Measurements from ENCODE around the gene BOLA3.
"Not testable (repeated sequence)": the region's sequence is repeated elsewhere in the genome, so short reads cannot be mapped to it uniquely, and the experiment has no call there.

Gene BOLA3

GRCh38 chr2:74101574-74102300, 46.0 kb downstream of the BOLA3 start:
- DNase-seq: no peak

DNA sequence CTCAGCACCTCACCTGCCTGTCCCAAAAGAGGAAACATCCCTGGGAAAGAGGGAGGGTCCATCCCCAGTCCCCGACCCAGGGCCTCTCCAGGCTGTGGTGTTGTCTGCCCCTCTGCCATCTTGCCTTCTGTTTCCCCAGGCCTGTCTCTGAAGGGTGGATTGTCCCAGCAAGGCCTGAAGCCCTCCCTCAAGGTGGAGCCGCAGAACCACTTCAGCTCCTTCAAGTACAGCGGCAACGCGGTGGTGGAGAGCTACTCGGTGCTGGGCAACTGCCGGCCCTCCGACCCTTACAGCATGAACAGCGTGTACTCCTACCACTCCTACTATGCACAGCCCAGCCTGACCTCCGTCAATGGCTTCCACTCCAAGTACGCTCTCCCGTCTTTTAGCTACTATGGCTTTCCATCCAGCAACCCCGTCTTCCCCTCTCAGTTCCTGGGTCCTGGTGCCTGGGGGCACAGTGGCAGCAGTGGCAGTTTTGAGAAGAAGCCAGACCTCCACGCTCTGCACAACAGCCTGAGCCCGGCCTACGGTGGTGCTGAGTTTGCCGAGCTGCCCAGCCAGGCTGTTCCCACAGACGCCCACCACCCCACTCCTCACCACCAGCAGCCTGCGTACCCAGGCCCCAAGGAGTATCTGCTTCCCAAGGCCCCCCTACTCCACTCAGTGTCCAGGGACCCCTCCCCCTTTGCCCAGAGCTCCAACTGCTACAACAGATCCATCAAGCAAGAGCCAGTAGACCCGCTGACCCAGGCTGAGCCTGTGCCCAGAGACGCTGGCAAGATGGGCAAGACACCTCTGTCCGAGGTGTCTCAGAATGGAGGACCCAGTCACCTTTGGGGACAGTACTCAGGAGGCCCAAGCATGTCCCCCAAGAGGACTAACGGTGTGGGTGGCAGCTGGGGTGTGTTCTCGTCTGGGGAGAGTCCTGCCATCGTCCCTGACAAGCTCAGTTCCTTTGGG, 47.2 kb downstream of the BOLA3 start:
- no peak for DNase-seq

- DNase-seq: no peak
These were observed 47.9 kb downstream of the BOLA3 start for GRCh38 chr2:74099835-74100234.

- DNase-seq: no peak
These were observed 48.4 kb downstream of the BOLA3 start for GRCh38 chr2:74099271-74099670.

GRCh38 chr2:74097574-74097973, 50.1 kb downstream of the BOLA3 start:
- no peak for DNase-seq

GRCh38 chr2:74096052-74096451, 51.7 kb downstream of the BOLA3 start:
- no peak for DNase-seq

DNA sequence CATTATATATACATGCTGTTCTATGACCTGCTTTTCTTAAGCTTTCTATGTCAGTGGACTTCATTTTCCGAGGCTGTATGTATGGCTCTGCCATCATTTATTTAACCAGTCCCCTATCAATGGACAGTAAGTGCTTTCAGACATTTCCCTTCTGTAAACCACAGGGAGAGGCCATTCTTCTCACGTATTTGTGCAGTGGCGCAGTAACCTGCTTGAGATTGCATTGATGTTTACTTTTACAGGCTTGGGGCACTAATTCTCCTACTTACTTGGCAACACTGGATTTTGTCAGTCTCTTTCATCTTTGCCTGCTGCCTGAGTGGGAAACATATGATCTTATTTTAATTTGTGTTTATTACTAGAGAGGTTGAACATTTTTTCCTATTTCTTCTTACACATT, 52.1 kb downstream of the BOLA3 start:
- DNase-seq: no peak

DNA sequence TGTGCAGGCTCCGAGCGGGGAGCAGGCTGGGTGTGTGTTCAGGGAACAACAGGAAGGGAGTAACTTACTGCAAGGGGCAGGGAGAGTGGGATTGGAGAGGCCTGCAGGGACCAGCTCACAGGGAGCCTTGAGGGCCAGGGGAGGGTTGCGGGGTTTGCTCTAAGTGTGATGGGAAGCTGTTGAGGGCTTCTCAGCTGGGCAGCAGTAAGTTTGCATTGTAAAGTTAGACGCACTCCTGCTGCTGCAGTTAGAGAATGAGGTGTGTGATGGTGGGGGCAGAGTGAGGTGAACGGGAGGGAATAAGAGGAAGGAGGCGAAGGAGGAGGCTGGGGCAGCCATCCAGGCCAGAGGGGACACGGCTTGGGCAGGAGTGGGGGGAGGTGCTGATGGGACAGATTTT, 53.4 kb downstream of the BOLA3 start:
- no peak for DNase-seq

GRCh38 chr2:74093840-74094239, 53.9 kb downstream of the BOLA3 start:
- DNase-seq: no peak

GRCh38 chr2:74093426-74093825, 54.3 kb downstream of the BOLA3 start:
- no peak for DNase-seq

DNA sequence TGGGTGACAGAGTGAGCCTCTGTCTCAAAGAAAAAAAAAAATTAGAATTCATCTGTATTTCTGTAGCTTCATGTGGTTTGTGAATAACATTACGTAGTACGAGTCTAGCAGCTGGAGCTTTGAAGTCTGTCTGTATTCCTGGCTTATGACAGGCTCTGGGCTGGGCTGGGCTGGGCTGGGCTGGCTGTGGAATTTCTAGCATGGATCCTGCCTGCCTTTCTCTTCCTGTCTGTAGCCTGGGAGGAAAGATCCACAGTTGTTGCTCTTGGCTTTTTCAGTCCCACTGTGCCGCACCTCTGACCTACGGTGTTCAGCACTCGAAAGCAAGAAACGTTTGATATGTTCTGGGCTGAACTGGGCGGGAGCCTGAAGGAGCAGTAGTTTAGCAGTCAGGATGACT, 55.4 kb downstream of the BOLA3 start:
- DNase-seq: no peak

DNA sequence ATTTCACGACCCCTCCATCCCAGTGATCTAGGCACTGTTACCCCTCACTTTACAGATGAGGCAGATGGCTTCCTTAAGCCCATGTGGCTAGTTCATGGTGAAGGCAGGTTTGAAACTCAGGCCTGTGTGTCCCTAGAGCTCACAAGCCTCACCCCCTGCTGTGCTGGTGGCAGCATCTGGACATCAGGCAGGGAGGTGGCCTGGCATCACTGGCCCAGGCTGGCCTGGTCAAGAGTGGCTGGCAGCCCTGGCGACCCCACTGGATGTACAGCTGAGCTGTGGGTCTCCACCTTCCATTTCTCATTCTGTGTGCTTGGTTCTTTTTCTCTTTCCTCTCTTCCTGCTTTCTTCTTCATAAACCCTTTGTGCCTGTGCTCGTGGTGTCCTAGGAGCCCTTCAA, 56.3 kb downstream of the BOLA3 start:
- DNase-seq: no peak

DNA sequence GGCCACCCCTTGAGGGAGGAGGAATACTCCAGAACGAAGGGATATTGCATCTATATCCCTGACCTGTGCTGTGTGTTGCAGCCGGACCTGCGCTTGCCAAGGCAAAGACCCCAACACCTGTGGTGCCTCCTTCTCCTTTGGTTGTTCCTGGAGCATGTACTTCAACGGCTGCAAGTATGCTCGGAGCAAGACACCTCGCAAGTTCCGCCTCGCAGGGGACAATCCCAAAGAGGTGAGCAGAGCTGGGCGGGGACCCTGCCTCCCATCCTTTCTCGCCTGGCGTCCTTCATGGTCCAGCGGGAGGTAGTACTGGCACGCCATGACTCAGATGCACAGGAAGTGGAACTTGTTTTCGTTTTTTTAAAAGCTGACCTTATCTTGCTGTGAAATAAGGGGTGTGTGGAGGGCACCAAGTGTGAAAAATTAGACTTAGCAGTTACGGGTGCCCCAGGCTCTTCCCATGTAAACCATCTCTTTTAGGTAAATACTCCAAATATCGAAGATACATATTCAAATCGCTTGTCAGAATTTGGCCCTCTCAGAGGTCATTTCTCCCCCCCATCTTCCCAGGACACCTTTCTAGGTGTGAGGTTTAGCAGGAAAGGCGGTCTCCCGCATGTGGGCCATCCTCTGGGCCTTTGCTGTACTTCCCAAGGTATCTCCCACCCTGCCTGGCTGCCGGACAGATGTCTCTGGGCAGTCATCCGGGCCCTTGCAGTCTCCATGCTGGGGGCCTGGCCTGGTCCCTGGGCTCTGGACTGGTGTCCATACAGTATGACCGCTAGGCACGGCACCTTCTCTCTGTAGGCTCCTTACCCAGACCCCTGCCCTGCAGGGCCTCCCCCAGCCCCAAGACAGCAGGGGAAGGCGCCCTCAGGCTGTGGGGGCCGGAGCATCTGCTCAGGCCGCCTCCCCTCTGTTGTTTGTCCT, 57.6 kb downstream of the BOLA3 start:
- DNase-seq: no peak

DNA sequence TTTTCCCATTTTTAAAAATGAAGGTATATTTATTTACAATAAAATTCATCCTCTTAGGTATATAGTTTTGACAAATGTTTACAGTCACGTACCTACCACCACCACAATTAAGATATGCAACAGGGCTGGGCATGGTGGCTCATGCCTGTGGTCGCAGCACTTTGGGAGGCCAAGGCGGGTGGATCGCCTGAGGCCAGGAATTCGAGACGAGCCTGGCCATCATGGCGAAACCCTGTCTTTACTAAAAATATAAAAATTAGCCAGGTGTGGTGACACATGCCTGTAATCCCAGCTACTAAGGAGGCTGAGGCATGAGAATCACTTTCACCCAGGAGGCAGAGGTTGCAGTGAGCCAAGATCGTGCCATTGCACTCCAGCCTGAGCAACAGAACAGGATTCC, 59.0 kb downstream of the BOLA3 start:
- DNase-seq: not testable (repeated sequence)

DNA sequence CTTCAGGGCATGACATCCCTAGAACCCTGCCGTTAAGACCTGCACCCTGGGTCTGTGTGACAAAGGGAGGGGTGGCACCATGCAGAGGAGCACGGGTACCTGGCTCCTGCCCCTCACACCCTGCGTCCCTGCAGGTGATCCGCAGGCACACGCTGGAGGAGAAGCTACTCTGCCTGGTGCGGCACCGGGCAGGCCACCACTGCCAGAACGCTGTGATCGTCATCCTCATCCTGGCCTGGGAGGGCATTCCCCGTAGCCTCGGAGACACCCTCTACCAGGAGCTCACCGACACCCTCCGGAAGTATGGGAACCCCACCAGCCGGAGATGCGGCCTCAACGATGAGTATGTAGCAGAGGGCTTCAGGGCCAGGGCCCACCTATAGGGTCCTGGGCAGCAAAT, 60.0 kb downstream of the BOLA3 start:
- no peak for DNase-seq

DNA sequence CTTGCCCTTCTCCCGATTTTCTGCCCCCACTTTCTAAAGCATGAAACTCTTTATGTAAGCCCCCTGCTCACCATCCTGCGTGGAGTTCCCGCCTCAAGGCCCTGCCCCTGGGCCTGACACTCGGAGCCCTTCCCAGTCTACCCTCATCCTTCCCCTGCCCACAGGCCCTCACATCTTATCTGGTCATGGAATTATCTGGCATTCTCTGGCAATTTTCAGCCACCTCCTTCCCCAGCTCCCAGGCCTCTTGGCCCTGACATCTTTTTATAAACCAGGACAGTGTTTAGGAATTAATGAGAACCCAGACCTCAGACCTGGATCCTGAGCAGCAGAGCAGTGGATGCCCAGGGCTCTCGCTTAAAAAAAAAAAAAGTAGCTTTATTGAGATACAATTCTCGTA, 61.7 kb downstream of the BOLA3 start:
- DNase-seq: no peak
